Gastroesophageal sphincter (tissue), 4 donors: ENCODE data around the gene USP24. TPM values are rescaled to one million over a fixed set of nuclear protein-coding genes. Genes with fewer than 3 reads are reported as not detected.

ENCODE experiments used
- ATAC-seq: fragments of 150-250 bp; one replicate; pipeline ENCODE4 v1.9.1; 2016; ENCODE audit warnings: mild to moderate bottlenecking, moderate library complexity
- H3K27ac ChIP-seq, 4 donors: fragments of 200-600 bp; sonication (generic) in 3 of 4; 1 replicate in 3 of 4; 2 replicates in 1 of 4; pipeline ENCODE4 v1.5.1; 2016 to 2019
- H3K27me3 ChIP-seq: fragments of 200-600 bp; sonication (generic); one replicate; pipeline ENCODE4 v1.5.1; 2019
- H3K36me3 ChIP-seq, 2 donors: fragments of 200-600 bp; sonication (generic); one replicate each; pipeline ENCODE4 v1.5.1; 2019; ENCODE audit warnings: control low read depth in 1 of 2
- H3K4me1 ChIP-seq, 3 donors: fragments of 200-600 bp; sonication (generic); 1 replicate in 2 of 3; 2 replicates in 1 of 3; pipeline ENCODE4 v1.5.1; 2016 to 2019; ENCODE audit warnings: control low read depth in 2 of 3
- H3K4me3 ChIP-seq, 2 donors: fragments of 200-600 bp; sonication (generic); one replicate each; pipeline ENCODE4 v1.5.1; 2019; ENCODE audit warnings: mild to moderate bottlenecking in 1 of 2, moderate library complexity in 1 of 2
- H3K9me3 ChIP-seq, 3 donors: fragments of 200-600 bp; sonication (generic); one replicate each; pipeline ENCODE4 v1.5.1; 2017 to 2019; ENCODE audit warnings: control low read depth in 2 of 3
- CTCF ChIP-seq, 4 experiments: fragments of 200-600 bp in 2 of 4; fragments of 450-650 bp in 2 of 4; sonication (generic) in 1 of 4; IDR thresholded peaks; one replicate each; pipeline ENCODE4 v1.5.1; 2017 to 2019; ENCODE audit warnings: antibody characterized with exemption in 4 of 4, mild to moderate bottlenecking in 2 of 4, moderate library complexity in 2 of 4
- EP300 ChIP-seq: sonication (generic); formaldehyde crosslinking; IDR thresholded peaks from one replicate; pipeline ENCODE4 v1.6.1; 2017; ENCODE audit warnings: antibody characterized with exemption, mild to moderate bottlenecking
- POLR2A ChIP-seq, 2 donors: fragments of 450-650 bp; IDR thresholded peaks; one replicate each; pipeline ENCODE4 v1.6.1; 2017; ENCODE audit warnings: antibody characterized with exemption in 2 of 2, mild to moderate bottlenecking in 2 of 2, moderate library complexity in 1 of 2
- POLR2AphosphoS5 ChIP-seq: sonication (generic); formaldehyde crosslinking; IDR thresholded peaks from one replicate; pipeline ENCODE4 v1.6.1; 2017; ENCODE audit warnings: antibody characterized with exemption
- WGBS, 2 donors: methylation state at CpG; one replicate each; pipeline ENCODE4 v1.1.5; 2018; ENCODE audit warnings: low coverage in 1 of 2; 5-methylcytosine and 5-hydroxymethylcytosine counted together
- total RNA-seq, 4 donors: library from RNA; depleted of rRNA; stranded (reverse); fragments of >200 nt; gene quantifications; one replicate each; pipeline ENCODE4 v1.1.0, GENCODE V29; 2016

The USP24 gene
- 10 to 100 TPM; 36.8 to 54.8 (median 45.5) TPM for total RNA-seq

GRCh38 chr1:55215194-55216021, at the start of gene USP24:
TSS of gene USP24 (minus strand) at chr1:55215364. CDS start at chr1:55215113, 251 bp downstream.
- peak; percentile 90 for ATAC-seq
- Histone ChIP-seq H3K9me3 (no peaks in the 10 kb centered on the region), H3K27ac (peak within 1 kb of the TSS; percentile 89 to 98 (median 96)), H3K4me3 (peak within 1 kb of the TSS; percentile 79 to 94), H3K4me1 (peaks cover 4 to 60% (median 17%) of the 10 kb centered on the region in 3 donors), H3K27me3 (no peaks in the 10 kb centered on the region), H3K36me3 (no peaks in the 10 kb centered on the region)
- 0% methylated on average over 9 of the region's 96 CpGs; no CpG with 5 or more reads in 1 of the 2 donors for whole genome bisulfite sequencing, 2 donors
- TF ChIP-seq POLR2AphosphoS5 (peak; percentile 86), CTCF (IDR thresholded peaks at IDR 0.05) (no peak), EP300 (no peak), POLR2A (IDR thresholded peaks at IDR 0.05) (peak; percentile 80 to 92)

GRCh38 chr1:55262822-55263221, 47.7 kb upstream of the USP24 start:
- WGBS, 2 donors = 33 to 80% methylated on average over 1 of the region's 1 CpG
- Histone ChIP-seq H3K36me3 (no peaks in the 10 kb centered on the region), H3K4me3 (no peak overlapping the region), H3K27ac (no peak overlapping the region), H3K4me1 (no peaks in the 10 kb centered on the region), H3K27me3 (no peaks in the 10 kb centered on the region), H3K9me3 (no peaks in the 10 kb centered on the region)
- TF ChIP-seq POLR2AphosphoS5 = no peak
- no peak for TF ChIP-seq CTCF (IDR thresholded peaks at IDR 0.05)
- TF ChIP-seq POLR2A (IDR thresholded peaks at IDR 0.05) = no peak
- no peak for TF ChIP-seq EP300
- ATAC-seq = no peak

- no peak overlapping the region for H3K4me3 ChIP-seq
- no peak for TF ChIP-seq EP300
- no peak for TF ChIP-seq CTCF (IDR thresholded peaks at IDR 0.05)
- H3K27me3 ChIP-seq = no peaks in the 10 kb centered on the region
- H3K9me3 ChIP-seq = no peaks in the 10 kb centered on the region
- H3K36me3 ChIP-seq = no peaks in the 10 kb centered on the region
- peaks cover 0 to 5% (median 0%) of the 10 kb centered on the region in 3 donors for H3K4me1 ChIP-seq
- WGBS, 2 donors = 54 to 78% methylated on average over 2 to 3 of the region's 7 CpGs
- no peak overlapping the region for H3K27ac ChIP-seq
- ATAC-seq = no peak
Observed at GRCh38 chr1:55259911-55260609, 44.9 kb upstream of the USP24 start.

- no peaks in the 10 kb centered on the region for H3K9me3 ChIP-seq
- no peak for ATAC-seq
- peaks cover 0 to 5% (median 0%) of the 10 kb centered on the region in 3 donors for H3K4me1 ChIP-seq
- H3K4me3 ChIP-seq = no peak overlapping the region
- no peak overlapping the region for H3K27ac ChIP-seq
- no peaks in the 10 kb centered on the region for H3K36me3 ChIP-seq
- no peaks in the 10 kb centered on the region for H3K27me3 ChIP-seq
- no peak for TF ChIP-seq POLR2A (IDR thresholded peaks at IDR 0.05)
- 49 to 71% methylated on average over 2 to 3 of the region's 3 CpGs for WGBS, 2 donors
Observed at GRCh38 chr1:55257958-55258357, 42.8 kb upstream of the USP24 start.

- 45 to 56% methylated on average over 3 of the region's 3 CpGs for WGBS, 2 donors
- H3K4me3 ChIP-seq = no peak overlapping the region
- no peaks in the 10 kb centered on the region for H3K36me3 ChIP-seq
- H3K27ac ChIP-seq = no peak overlapping the region
- no peak for ATAC-seq
- peaks cover 0 to 5% (median 0%) of the 10 kb centered on the region in 3 donors for H3K4me1 ChIP-seq
- H3K27me3 ChIP-seq = no peaks in the 10 kb centered on the region
- TF ChIP-seq EP300 (no peak), CTCF (IDR thresholded peaks at IDR 0.05) (no peak), POLR2AphosphoS5 (no peak), POLR2A (IDR thresholded peaks at IDR 0.05) (no peak)
- no peaks in the 10 kb centered on the region for H3K9me3 ChIP-seq
Observed at GRCh38 chr1:55255901-55256300, 40.7 kb upstream of the USP24 start.
